SK-N-MC (cell line): Measurements from ENCODE around the gene COL8A1.
"Not testable (repeated sequence)": the region's sequence is repeated elsewhere in the genome, so short reads cannot be mapped to it uniquely, and the experiment has no call there.

Experiments used
- DNase-seq: peaks from one replicate; pipeline ENCODE4 v3.0.0-alpha.2; 2011; ENCODE audit warnings: low read depth, low spot score
- H3K27ac ChIP-seq: fragments of 200-600 bp; sonication (generic); 2 replicates; pipeline ENCODE4 v1.5.1; 2016; ENCODE audit warnings: mixed run types
- H3K36me3 ChIP-seq: fragments of 200-600 bp; sonication (generic); 2 replicates; pipeline ENCODE4 v1.6.1; 2017; ENCODE audit warnings: antibody characterized with exemption, low read length, mixed read lengths; ENCODE audit not compliant: insufficient read depth
- H3K4me3 ChIP-seq: fragments of 200-600 bp; sonication (generic); 2 replicates; pipeline ENCODE4 v1.5.1; 2016
- H3K9ac ChIP-seq: fragments of 200-600 bp; sonication (generic); 2 replicates; pipeline ENCODE4 v1.8.0; 2017; ENCODE audit warnings: mixed run types, mixed read lengths; ENCODE audit not compliant: insufficient read length
- H3K9me3 ChIP-seq: fragments of 200-600 bp; sonication (generic); 2 replicates; pipeline ENCODE4 v1.6.1; 2017; ENCODE audit warnings: low read depth, mild to moderate bottlenecking, antibody characterized with exemption, low read length, moderate library complexity, mixed read lengths
- EZH2 ChIP-seq: fragments of 200-600 bp; sonication (generic); IDR thresholded peaks from one replicate; pipeline ENCODE4 v1.6.1; 2017; ENCODE audit warnings: antibody characterized with exemption
- FOXP2 ChIP-seq: optimal IDR thresholded peaks from 2 replicates; pipeline ENCODE3; 2011; ENCODE audit warnings: mild to moderate bottlenecking, moderate library complexity; ENCODE audit not compliant: insufficient read depth; ENCODE audit errors: extremely low read length, control extremely low read depth
- POLR2AphosphoS5 ChIP-seq: IDR thresholded peaks from 2 replicates; pipeline ENCODE4 v1.6.1; 2012; ENCODE audit warnings: mild to moderate bottlenecking, low read depth, low read length, borderline replicate concordance

The COL8A1 gene

DNA sequence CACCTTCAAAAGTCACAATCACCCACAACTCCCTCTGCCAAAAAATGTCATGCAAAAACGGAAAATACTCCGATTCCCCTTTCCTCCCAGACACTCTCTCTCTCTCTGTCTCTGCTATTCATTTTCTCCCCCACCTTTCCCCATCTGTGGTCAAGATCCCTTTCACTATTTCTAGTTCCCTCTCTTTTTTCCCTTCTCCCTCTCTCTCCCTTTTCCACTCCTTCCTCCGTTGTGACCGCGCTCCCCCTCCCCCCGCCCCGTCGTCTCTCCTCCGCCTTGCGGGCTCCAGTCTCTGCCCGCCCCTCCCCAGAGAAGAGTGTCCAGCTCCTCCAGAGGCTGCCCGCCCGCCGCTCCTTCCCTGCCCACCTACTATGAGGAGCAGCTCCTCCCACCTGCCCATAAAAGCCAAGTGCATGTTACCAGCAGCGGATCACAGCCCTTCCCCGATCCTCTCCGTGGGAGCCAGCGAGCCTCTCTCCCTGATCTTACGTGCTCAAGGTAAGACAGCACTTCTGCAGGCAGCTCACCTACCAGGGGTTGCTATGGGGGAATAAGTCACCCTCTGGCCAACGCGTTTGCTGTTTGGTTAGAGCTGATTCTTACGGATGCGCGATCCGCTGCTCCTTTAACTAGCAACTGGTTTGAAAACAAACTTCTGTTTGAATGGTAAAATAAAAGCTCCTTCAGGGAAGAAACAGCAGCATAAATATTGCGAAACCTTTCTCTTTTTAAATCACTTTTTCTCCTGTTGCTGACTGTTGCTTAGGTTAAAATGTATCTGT is at the start of gene COL8A1:
Gene COL8A1 (plus strand): TSS at position 428 of the 782 bp plus-strand sequence. CDS start 152,089 bp downstream, outside the sequence.
- Histone ChIP-seq H3K36me3 (no peaks in the 10 kb centered on the region), H3K4me3 (peak within 1 kb of the TSS; percentile 75), H3K27ac (no peak within 1 kb of the TSS), H3K9ac (peak within 1 kb of the TSS; percentile 65), H3K9me3 (no peaks in the 10 kb centered on the region)
- DNase-seq = no peak
- no peak for TF ChIP-seq POLR2AphosphoS5
- no peak for TF ChIP-seq EZH2
- TF ChIP-seq FOXP2 = no peak

DNA sequence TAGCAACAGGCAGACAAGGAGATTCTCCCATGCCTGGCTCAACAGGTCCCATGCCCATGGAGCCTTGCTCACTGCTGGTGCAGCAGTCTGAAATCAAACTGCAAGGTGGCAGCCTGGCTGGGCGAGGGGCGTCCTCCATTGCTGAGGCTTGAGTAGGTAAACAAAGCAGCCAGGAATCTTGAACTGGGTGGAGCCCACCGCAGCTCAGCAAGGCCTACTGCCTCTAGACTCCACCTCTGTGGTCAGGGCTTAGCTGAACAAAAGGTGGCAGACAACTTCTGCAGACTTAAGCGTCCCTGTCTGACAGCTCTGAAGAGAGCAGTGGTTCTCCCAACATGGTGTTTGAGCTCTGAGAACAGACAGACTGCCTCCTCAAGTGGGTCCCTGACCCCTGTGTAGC is 49.2 kb upstream of the COL8A1 start:
- not testable (repeated sequence) for H3K9me3 ChIP-seq, H3K36me3 ChIP-seq, H3K27ac ChIP-seq, DNase-seq, H3K4me3 ChIP-seq, H3K9ac ChIP-seq

DNA sequence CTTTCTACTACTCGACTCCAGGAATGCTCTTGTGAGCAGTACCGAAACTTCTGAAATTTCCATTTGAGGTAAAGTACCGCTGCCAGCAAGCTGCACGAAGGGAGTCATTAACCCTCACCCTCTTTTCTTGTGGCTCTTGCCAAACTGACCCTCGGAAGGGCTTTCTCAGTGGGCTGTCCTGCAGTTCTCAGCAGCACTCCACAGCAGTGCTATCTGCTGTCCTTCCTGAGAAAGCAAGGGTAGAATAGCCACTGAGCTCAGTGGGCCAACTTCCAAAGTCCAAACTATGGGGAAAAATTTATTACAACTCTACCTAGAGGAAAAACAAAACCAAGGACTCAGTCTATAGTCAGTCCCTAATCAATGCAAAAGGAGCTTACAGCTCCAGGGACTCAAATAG is 38.5 kb upstream of the COL8A1 start:
- no peaks in the 10 kb centered on the region for H3K9me3 ChIP-seq
- no peaks in the 10 kb centered on the region for H3K36me3 ChIP-seq
- no peak overlapping the region for H3K4me3 ChIP-seq
- no peak for TF ChIP-seq FOXP2
- H3K27ac ChIP-seq = no peak overlapping the region
- no peak overlapping the region for H3K9ac ChIP-seq
- DNase-seq = no peak

- Histone ChIP-seq H3K9me3 (no peaks in the 10 kb centered on the region), H3K36me3 (no peaks in the 10 kb centered on the region), H3K27ac (no peak overlapping the region), H3K4me3 (no peak overlapping the region), H3K9ac (no peak overlapping the region)
- TF ChIP-seq EZH2 = no peak
- no peak for TF ChIP-seq FOXP2
- no peak for TF ChIP-seq POLR2AphosphoS5
- no peak for DNase-seq
These were observed 36.9 kb upstream of the COL8A1 start for GRCh38 chr3:99601515-99601914.

- TF ChIP-seq POLR2AphosphoS5 (no peak), FOXP2 (no peak), EZH2 (no peak)
- no peak for DNase-seq
- no peak overlapping the region for H3K4me3 ChIP-seq
- no peaks in the 10 kb centered on the region for H3K36me3 ChIP-seq
- H3K9me3 ChIP-seq = no peaks in the 10 kb centered on the region
- no peak overlapping the region for H3K9ac ChIP-seq
- H3K27ac ChIP-seq = no peak overlapping the region
These were observed 36.2 kb upstream of the COL8A1 start for GRCh38 chr3:99602183-99602582.

DNA sequence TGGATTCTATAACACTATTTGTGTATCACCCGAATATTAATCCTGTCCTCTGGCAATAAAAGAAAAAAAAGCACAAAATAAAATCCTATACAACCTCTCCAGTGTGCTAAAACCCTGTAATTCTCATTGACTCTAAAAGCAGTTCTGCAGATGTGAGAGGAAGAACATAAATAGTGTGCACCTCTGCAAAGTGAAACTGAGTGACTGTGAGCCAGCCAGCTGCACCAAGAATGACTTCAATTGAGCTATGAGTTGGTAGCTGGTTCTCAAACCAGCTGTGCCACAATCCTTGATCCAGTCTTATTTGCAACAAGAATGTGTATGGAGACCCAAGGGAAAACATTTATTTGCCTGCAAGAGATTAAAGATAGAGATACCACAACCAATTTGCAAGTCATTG is 31.2 kb upstream of the COL8A1 start:
- Histone ChIP-seq H3K9ac (no peak overlapping the region), H3K4me3 (no peak overlapping the region), H3K27ac (no peak overlapping the region), H3K9me3 (no peaks in the 10 kb centered on the region), H3K36me3 (no peaks in the 10 kb centered on the region)
- TF ChIP-seq FOXP2 = no peak
- TF ChIP-seq EZH2 = no peak
- no peak for TF ChIP-seq POLR2AphosphoS5
- no peak for DNase-seq

DNA sequence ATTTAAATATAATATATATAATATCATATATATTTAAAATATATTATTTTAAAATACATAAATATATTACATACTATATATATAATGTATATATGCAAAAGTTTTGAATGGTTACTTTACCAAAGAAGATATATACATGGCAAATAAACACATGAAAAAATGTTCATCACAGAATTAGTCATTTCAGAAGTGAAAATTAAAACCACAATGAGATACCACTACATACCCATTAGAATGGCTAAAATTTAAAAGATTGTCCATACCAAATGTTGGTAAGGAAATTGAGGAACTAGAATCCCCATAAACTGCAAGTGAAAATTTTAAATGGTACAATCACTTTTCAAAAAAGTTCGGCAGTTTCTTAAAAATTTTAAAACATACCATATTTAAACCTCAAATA is 23.6 kb upstream of the COL8A1 start:
- no peak overlapping the region for H3K9ac ChIP-seq
- TF ChIP-seq EZH2 (no peak), FOXP2 (no peak)
- no peak overlapping the region for H3K27ac ChIP-seq
- no peak overlapping the region for H3K4me3 ChIP-seq
- H3K36me3 ChIP-seq = no peaks in the 10 kb centered on the region
- no peak for DNase-seq
- no peaks in the 10 kb centered on the region for H3K9me3 ChIP-seq

DNA sequence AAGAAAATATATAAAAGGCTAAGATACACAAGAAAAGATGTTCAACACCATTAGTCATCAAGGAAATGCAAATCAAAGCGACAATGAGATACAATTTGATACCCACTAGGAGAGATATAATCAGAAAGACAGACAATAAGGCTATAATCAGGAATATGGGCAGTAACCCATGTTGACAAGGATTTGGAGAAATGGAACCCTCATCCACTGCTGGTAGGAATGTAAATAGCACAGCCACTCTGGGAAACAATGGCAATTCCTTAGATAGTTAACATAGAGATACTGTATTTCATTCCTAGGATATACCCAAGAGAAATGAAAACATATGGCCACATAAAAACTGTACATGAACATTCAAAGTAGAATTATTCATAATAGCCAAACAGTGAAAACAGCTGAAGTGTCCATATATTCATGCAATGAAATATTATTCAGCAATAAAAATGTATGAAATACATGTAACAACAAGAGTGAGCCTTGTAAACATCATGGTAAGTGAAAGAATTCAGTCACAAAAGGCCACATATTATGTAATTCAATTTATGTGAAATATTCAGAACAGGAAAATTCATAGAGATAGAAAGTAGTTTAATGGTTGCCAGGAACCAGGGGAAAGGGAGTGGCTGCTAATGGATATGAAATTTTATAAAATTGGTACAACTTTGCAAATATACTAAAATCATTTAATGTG is 18.2 kb upstream of the COL8A1 start:
- Histone ChIP-seq H3K9ac (no peak overlapping the region), H3K9me3 (no peaks in the 10 kb centered on the region), H3K27ac (no peak overlapping the region), H3K4me3 (no peak overlapping the region), H3K36me3 (no peaks in the 10 kb centered on the region)
- no peak for DNase-seq
- TF ChIP-seq EZH2 = no peak
- no peak for TF ChIP-seq FOXP2
- no peak for TF ChIP-seq POLR2AphosphoS5

- TF ChIP-seq FOXP2 (no peak), POLR2AphosphoS5 (no peak; the same call in 1 of the 2 replicates), EZH2 (no peak)
- no peak overlapping the region for H3K27ac ChIP-seq
- peak; percentile 20 for DNase-seq
- no peaks in the 10 kb centered on the region for H3K9me3 ChIP-seq
- no peak overlapping the region for H3K4me3 ChIP-seq
- H3K36me3 ChIP-seq = no peaks in the 10 kb centered on the region
- no peak overlapping the region for H3K9ac ChIP-seq
These were observed 17.4 kb upstream of the COL8A1 start for GRCh38 chr3:99620976-99621375.
